Measurements from ENCODE around the gene PFDN5.

DNA sequence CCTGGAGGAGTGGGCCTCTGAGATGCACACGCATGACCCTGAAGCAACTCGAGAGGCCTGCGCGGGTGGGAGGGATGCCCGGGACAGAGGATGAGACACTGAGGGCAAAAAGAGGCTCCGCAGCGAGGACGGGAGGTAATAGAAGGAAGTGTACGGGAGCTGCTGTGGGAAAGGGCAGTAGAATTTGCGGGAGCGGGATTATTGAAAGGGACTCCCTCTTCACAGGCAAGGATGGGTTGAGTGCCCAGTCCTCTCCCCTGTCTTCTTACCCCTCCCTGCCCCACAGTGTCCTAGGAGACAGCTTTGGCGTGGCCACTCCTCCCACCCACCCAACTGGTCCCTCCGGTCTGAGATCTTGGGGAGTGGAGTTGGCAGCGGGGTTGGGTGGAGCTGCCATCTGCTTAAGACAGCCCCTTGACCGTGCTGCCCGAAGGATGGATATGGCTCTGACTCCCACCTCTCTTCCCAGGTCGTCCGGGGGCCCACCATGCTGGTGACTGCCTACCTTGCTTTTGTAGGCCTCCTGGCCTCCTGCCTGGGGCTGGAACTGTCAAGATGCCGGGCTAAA is 42.9 kb upstream of the PFDN5 start:
- TF ChIP-seq, protein P1, sequence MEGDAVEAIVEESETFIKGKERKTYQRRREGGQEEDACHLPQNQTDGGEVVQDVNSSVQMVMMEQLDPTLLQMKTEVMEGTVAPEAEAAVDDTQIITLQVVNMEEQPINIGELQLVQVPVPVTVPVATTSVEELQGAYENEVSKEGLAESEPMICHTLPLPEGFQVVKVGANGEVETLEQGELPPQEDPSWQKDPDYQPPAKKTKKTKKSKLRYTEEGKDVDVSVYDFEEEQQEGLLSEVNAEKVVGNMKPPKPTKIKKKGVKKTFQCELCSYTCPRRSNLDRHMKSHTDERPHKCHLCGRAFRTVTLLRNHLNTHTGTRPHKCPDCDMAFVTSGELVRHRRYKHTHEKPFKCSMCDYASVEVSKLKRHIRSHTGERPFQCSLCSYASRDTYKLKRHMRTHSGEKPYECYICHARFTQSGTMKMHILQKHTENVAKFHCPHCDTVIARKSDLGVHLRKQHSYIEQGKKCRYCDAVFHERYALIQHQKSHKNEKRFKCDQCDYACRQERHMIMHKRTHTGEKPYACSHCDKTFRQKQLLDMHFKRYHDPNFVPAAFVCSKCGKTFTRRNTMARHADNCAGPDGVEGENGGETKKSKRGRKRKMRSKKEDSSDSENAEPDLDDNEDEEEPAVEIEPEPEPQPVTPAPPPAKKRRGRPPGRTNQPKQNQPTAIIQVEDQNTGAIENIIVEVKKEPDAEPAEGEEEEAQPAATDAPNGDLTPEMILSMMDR (conservative IDR thresholded peaks at IDR 0.05), result no peak
- 0 out of 2 replicates have a peak, but pooled peaks have one; percentile 79 for TF ChIP-seq ZFX (IDR thresholded peaks at IDR 0.05)
